ENCODE measurements around the gene GPR155. TPM values are rescaled to one million over a fixed set of nuclear protein-coding genes. Genes with fewer than 3 reads are reported as not detected.

GPR155 gene
- total and polyA plus RNA-seq, 9 of the 15 experiments (the other 6 are each of a cell fraction or from before 2014, with no cell fraction given) = 0.04 to 0.40 (median 0.11) TPM; not detected in 1

GRCh38 chr2:174395284-174395968 is 91.4 kb downstream of the GPR155 start, which contains the start of gene SCRN3 (continued):
- peak in 1 of 2 experiments; percentile 68; a peak in 1 of 4 replicates for TF ChIP-seq MLLT1 (IDR thresholded peaks at IDR 0.05)
- TF ChIP-seq HDAC1 (IDR thresholded peaks at IDR 0.05) = peak in 1 of 2 experiments; percentile 91; a peak in 2 of 4 replicates
- TF ChIP-seq CBFB (CRISPR knock-in tag; IDR thresholded peaks at IDR 0.05) = no peak
- TF ChIP-seq MCM5 (IDR thresholded peaks at IDR 0.05; ENCODE audit: low read depth) = no peak
- TF ChIP-seq ZNF280A (IDR thresholded peaks at IDR 0.05; ENCODE audit: low read depth, partially characterized antibody) = no peak
- TF ChIP-seq ZNF512 (tag; IDR thresholded peaks at IDR 0.05) = no peak
- TF ChIP-seq HMGN3 (IDR thresholded peaks at IDR 0.05; ENCODE audit: borderline replicate concordance, extremely low read depth, insufficient read length, low read depth, low read length) = peak; percentile 55
- TF ChIP-seq POLR2G (IDR thresholded peaks at IDR 0.05; ENCODE audit: low read depth, low read length) = peak; percentile 79
- TF ChIP-seq ZNF253 (CRISPR knock-in tag; conservative IDR thresholded peaks at IDR 0.05) = no peak
- TF ChIP-seq KAT7 (CRISPR knock-in tag; IDR thresholded peaks at IDR 0.05; ENCODE audit: borderline replicate concordance) = peak; percentile 96
- TF ChIP-seq NR2C1 (IDR thresholded peaks at IDR 0.05) = peak; percentile 98
- peak; percentile 99 for TF ChIP-seq NR2C1 (tag; IDR thresholded peaks at IDR 0.05)
- TF ChIP-seq ZNF740 (CRISPR knock-in tag; IDR thresholded peaks at IDR 0.05) = no peak
- TF ChIP-seq ZNF740 (tag; IDR thresholded peaks at IDR 0.05) = no peak
- TF ChIP-seq GTF2A2 (tag; IDR thresholded peaks at IDR 0.05) = no peak
- TF ChIP-seq CBX1 (IDR thresholded peaks at IDR 0.05; ENCODE audit: low read depth) = 0 out of 2 replicates have a peak, but pooled peaks have one; percentile 83
- TF ChIP-seq YY1 (IDR thresholded peaks at IDR 0.05; ENCODE audit: borderline replicate concordance in 1 of 3, control insufficient read depth in 1 of 3, extremely low read depth in 1 of 3, insufficient read depth in 3 of 3, insufficient read length in 1 of 3, insufficient replicate concordance in 2 of 3, low read depth in 1 of 3, low read length in 2 of 3) = peak in 2 of 3 experiments; percentile 33 to 49
- peak in 1 of 2 experiments; percentile 37; a peak in 1 of 4 replicates for TF ChIP-seq TBL1XR1 (IDR thresholded peaks at IDR 0.05; ENCODE audit: low read length in 2 of 2)
- no peak for TF ChIP-seq GATA2 (CRISPR knock-in tag; IDR thresholded peaks at IDR 0.05)
- TF ChIP-seq RBBP5 (IDR thresholded peaks at IDR 0.05; ENCODE audit: borderline replicate concordance, insufficient read depth, low read length, poor library complexity, severe bottlenecking) = peak; percentile 98
- TF ChIP-seq FOXP1 (CRISPR knock-in tag; IDR thresholded peaks at IDR 0.05) = no peak; the same call in 1 of the 2 replicates
- TF ChIP-seq MIER1 (IDR thresholded peaks at IDR 0.05; ENCODE audit: low read depth) = no peak

All from K562 (cell line).